CD4-positive, alpha-beta T cell treated with Interleukin-15 for 1 hour (primary cell): ENCODE results near the gene IGSF9.
"Not testable (repeated sequence)": the region's sequence is repeated elsewhere in the genome, so short reads cannot be mapped to it uniquely, and the experiment has no call there.

Experiments used
- DNase-seq: peaks from one replicate; pipeline ENCODE4 v3.0.0-alpha.2; 2020

IGSF9 gene

DNA sequence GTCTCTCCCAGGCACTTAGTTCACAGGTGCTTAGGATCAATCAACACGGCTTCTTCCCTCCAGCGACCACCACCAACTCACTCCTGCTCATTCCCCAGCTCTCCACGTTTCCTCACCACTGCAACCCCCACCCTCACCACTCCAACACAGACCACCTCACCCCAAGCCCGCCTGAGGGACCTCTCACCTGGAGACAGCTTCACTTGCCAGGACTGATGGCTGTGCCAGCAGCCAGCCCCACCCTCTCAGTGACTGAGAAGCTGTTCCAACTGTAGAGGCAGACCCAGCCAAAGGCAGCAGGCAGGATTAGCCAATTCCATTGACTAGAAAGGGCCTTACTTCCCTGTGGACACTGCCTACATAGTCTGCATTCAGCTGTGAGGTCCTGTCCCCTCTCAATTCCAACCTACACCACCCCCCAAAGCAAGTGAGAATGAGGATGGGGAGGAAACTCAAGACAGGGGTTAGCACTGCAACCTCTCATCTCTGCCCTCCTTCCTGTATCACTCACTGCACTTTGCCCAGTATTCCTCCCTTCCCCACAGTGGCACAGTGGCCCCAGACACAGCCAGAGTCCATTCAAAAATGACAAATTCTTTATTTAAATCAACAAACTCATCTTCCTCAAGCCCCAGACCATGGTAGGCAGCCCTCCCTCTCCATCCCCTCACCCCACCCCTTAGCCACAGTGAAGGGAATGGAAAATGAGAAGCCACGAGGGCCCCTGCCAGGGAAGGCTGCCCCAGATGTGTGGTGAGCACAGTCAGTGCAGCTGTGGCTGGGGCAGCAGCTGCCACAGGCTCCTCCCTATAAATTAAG is 27.7 kb downstream of the IGSF9 start:
- no peak for DNase-seq

- DNase-seq: no peak
These were observed 29.0 kb downstream of the IGSF9 start for GRCh38 chr1:159916242-159917051.

DNA sequence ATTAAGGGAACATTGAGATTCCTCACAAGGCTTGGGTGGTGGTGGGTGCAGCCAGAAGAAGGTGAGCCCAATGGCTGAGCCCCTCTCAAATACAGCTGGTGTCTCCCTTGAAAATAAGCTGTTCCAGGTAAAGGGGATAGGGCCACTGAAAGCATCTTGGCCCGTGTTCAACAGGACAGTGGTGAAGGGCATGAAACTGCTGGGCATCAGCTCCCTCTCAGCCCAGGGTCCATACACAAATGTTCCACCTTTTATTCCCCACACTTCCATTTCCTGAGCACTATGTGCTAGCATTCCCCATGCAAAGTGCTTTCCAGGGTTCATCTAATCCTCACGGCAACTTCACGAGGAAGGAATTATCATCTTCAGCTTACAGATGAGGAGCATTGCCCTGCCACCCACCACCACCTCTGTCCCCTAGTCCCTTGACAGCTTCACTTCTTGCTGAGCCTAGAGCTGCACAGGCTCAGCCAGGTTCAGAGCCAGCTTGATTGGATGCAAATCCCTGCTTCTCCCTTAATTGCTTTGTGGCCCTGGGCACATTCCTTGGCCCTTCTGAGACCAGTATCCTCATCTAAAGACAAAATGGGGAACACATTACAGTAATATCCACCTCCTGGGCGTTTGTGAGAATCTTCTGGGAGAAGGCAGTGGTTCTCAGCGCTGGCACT is 29.7 kb downstream of the IGSF9 start:
- DNase-seq: no peak

GRCh38 chr1:159914252-159915018 is 31.0 kb downstream of the IGSF9 start:
- DNase-seq: no peak

GRCh38 chr1:159913451-159914192 is 31.8 kb downstream of the IGSF9 start:
- DNase-seq: no peak

GRCh38 chr1:159911326-159912070 is 33.9 kb downstream of the IGSF9 start:
- DNase-seq: no peak

DNA sequence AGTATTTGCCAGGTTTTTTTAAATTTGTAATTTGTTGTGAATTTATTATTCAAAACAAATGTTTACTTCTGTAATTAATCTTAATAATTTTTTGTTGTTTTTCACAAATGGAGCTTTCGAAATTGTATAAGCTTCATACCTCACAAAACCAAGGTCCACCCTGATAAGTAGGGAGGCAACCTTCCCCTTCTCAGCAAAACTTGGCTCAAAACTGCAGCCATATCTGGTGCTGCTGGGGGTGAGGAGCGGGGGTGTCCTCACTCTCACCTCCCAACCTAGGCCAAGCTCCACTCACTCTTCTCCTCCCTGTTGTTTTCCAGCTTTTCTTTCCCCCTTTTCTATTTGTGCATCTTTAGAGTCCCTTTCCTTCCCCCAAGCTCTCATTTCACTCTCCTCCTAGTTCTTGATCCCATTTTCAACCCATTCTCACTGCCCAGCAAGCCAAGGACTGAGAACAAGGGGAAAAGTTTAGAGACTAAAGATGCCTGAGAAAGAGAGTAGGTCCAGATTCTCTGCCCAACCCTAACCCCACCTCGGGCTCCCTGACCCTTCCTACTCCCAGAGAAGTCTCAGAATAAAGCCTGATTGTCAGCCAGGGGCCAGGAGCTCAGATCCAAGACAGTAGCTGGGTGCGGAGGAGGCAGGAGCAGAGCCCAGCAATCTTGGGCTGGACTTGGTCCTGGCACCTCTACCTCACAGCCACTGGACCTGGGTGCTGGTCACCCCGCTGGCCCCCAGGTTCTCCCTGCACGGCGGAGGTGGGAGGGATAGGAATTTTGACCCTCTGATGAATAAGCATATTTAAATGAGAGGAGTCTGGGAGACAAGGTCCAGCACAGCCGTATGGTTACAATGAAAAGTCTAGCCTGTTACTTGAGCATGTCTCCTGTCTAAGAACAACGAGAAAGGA is 37.1 kb downstream of the IGSF9 start:
- DNase-seq: no peak

DNA sequence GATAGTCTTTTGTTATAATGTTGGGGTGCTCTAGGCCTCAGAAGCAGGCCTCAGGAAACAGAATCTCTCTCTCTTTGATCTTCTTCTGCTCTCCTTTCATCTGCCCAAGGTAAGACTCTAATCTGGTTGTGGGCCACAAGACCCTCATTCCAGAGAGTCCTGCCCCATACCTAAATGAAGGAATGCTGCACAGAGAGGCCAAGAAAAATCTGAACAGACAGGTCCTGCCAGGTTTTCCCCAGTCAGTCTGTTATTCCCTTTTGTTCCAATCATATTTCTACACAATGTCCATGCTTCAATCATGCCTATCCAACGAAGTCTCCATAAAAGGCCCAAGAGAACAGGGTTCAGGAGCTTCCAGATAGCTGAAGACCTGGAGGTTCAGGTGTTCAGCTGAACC is 38.5 kb downstream of the IGSF9 start:
- no peak for DNase-seq

DNA sequence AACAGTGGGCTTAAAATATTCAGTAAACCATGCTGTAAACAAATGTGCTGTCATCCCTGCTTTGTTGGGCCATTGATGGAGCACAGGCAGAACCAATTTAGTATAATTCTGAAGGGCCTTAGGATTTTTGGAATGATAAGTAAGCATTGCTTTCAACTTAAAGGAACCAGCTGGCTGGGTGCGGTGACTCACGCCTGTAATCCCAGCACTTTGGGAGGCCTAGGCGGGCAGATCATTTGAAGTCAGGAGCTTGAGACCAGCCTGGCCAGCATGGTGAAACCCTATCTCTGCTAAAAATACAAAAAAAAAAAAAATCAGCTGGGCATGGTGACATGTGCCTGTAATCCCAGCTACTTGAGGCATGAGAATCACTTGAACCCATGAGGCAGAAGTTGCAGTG is 41.4 kb downstream of the IGSF9 start:
- DNase-seq: not testable (repeated sequence)

GRCh38 chr1:159902541-159902940 is 42.9 kb downstream of the IGSF9 start:
- no peak for DNase-seq

DNA sequence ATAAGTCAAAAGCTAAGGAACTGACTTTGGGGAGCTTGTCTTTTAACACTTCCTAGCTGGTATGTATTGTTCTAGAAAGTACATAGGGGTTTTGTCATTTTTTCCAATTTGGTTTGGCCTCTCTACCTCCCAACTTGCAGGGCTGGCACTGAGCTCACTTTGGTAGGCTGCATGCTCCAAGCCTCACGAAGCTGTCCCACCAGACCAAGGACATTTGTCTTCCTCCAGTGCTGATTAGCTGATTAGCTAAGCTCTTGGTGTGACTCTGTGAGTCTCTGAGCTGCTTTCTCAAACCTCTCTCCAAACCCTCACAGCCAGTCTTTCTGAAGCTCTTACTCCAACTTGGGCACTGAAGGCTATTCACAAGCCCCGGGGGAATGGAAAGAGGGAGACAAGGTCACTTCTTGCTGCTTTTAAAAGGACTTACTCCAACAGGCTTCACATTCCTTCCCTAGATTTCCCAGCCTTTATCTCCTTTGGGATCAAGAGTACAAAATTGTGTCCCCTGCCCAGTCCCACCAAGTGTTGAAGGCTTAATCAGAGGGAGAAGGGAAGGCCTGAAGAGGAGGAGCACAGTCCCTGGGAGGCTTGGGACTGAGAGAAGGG is 44.6 kb downstream of the IGSF9 start:
- DNase-seq: no peak

DNA sequence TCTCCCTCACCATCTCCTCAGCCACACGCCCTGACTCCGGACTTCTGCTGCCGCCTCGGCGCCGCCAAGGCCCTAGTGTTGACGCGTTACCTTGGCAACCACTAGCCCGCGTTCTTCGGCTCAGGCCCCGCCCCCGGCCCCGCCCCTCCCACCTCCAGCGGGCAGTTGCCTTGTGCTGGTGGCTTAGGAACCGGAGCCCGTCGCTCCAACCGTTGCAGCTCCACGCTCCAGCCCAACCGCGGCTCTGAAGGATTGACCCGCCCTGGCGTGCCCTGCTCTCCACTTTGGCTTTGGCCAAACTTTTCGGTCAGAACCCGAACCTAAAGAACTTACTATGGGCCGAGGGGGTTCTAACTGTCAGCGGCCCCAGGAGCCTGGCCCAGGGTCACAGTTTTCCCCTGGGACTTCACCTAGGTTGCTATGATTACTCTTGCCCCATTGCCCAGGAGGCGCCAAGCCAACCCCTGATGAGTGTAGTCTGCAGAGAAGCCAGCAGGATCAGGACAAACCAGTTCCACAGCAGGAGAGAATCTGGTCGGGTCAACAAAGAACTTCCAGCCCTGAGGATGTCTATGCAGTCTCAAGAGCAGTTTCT is 45.2 kb downstream of the IGSF9 start, which contains the start of gene CFAP45:
CFAP45 (minus strand) TSS at position 80 of the 595 bp plus-strand sequence; CDS start at position 13, 67 bp downstream.
- peak; percentile 82 for DNase-seq

DNA sequence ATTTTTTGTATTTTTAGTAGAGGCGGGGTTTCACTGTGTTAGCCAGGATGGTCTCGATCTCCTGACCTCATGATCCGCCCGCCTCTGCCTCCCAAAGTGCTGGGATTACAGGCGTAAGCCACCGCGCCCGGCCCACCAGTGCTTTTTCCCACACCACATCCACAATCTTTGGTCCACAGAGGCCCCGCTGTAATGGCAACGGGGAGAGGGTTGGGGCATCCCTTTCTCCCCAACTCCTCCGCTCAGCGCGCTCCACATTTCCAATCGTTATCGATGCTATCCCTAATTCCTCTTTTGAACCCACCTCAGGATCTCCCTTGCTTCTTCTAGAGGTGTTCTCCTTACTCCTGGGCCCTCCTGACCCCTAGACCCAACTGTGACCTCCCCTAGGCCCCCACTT is 45.8 kb downstream of the IGSF9 start:
- not testable (repeated sequence) for DNase-seq

GRCh38 chr1:159898527-159898926 is 46.9 kb downstream of the IGSF9 start:
- no peak for DNase-seq

DNA sequence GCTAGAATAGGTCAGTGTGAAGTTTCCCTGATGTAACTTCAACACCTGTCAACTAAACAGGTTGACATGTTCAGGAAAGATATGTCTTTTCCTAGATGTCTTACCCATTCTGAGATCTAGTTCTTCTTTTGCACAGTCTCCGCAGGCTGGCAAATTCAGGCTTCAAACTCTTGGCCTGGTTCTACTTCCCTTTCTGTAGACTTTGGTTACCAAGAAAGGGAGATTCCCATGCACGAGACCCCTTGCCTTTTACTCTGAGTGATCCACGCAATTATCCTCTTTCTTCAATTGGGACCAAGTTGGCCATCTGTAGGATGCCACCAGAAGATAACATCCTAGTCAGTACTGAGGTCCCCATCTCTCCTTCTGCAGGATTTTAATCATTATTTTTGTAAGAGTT is 47.5 kb downstream of the IGSF9 start:
- no peak for DNase-seq

GRCh38 chr1:159896546-159896930 is 48.9 kb downstream of the IGSF9 start:
- no peak for DNase-seq

GRCh38 chr1:159895836-159896545 is 49.4 kb downstream of the IGSF9 start:
- DNase-seq: no peak

- no peak for DNase-seq
These were observed 50.1 kb downstream of the IGSF9 start for GRCh38 chr1:159895286-159895685.

- DNase-seq: no peak
These were observed 52.5 kb downstream of the IGSF9 start for GRCh38 chr1:159892944-159893343.
